Measurements from ENCODE around the gene CCDC192.
A peak's percentile ranks its signal among the peaks of the same experiment; 100 is the strongest.

CCDC192 gene

GRCh38 chr5:127875235-127876021 lies 172.2 kb downstream of the CCDC192 start:
- H3K4me3 ChIP-seq (ENCODE audit: control insufficient read depth, low read depth, low read length): no peak overlapping the region
- no peak for DNase-seq (ENCODE audit: low read depth)
- TF ChIP-seq CTCF (IDR thresholded peaks at IDR 0.05; ENCODE audit: control insufficient read depth, insufficient read depth, low read depth, low read length, missing control alignments): no peak

- DNase-seq (ENCODE audit: low read depth): no peak
- H3K4me3 ChIP-seq (ENCODE audit: control insufficient read depth, low read depth, low read length): no peak overlapping the region
- no peak for TF ChIP-seq CTCF (IDR thresholded peaks at IDR 0.05; ENCODE audit: control insufficient read depth, insufficient read depth, low read depth, low read length, missing control alignments)
These were observed 173.2 kb downstream of the CCDC192 start for GRCh38 chr5:127876384-127876783.

- no peak for DNase-seq (ENCODE audit: low read depth)
These were observed 175.1 kb downstream of the CCDC192 start for GRCh38 chr5:127878174-127878750.

GRCh38 chr5:127884416-127884815 lies 181.2 kb downstream of the CCDC192 start:
- H3K4me3 ChIP-seq (ENCODE audit: control insufficient read depth, low read depth, low read length): no peak overlapping the region
- DNase-seq (ENCODE audit: low read depth): no peak
- TF ChIP-seq CTCF (IDR thresholded peaks at IDR 0.05; ENCODE audit: control insufficient read depth, insufficient read depth, low read depth, low read length, missing control alignments): no peak

More at GRCh38 chr5:127878174-127878750, 175.1 kb downstream of the CCDC192 start:
- H3K4me3 ChIP-seq (ENCODE audit: control insufficient read depth, low read depth, low read length): no peak overlapping the region
- TF ChIP-seq CTCF (IDR thresholded peaks at IDR 0.05; ENCODE audit: control insufficient read depth, insufficient read depth, low read depth, low read length, missing control alignments): peak; percentile 50

GRCh38 chr5:127885176-127885575 lies 182.0 kb downstream of the CCDC192 start:
- DNase-seq (ENCODE audit: low read depth): no peak
- H3K4me3 ChIP-seq (ENCODE audit: control insufficient read depth, low read depth, low read length): no peak overlapping the region
- no peak for TF ChIP-seq CTCF (IDR thresholded peaks at IDR 0.05; ENCODE audit: control insufficient read depth, insufficient read depth, low read depth, low read length, missing control alignments)

GRCh38 chr5:127886081-127886480 lies 182.9 kb downstream of the CCDC192 start:
- DNase-seq (ENCODE audit: low read depth): no peak
- H3K4me3 ChIP-seq (ENCODE audit: control insufficient read depth, low read depth, low read length): no peak overlapping the region
- TF ChIP-seq CTCF (IDR thresholded peaks at IDR 0.05; ENCODE audit: control insufficient read depth, insufficient read depth, low read depth, low read length, missing control alignments): no peak
